Frontal cortex (tissue), 4 donors: ENCODE measurements around the gene OVOL2. TPM values are rescaled to one million over a fixed set of nuclear protein-coding genes. Genes with fewer than 3 reads are reported as not detected.
A peak's percentile ranks its signal among the peaks of the same experiment; 100 is the strongest.
"Not testable (repeated sequence)": the region's sequence is repeated elsewhere in the genome, so short reads cannot be mapped to it uniquely, and the experiment has no call there.

Source experiments
- DNase-seq, 2 donors: peaks; one replicate each; pipeline ENCODE4 v3.0.0; 2012; ENCODE audit warnings: low spot score in 2 of 2
- FAIRE-seq: peaks from 2 replicates; lab custom pipeline; 2012; peaks lifted over from hg19 to GRCh38; lab: Jason Lieb, UNC
- total RNA-seq: library from RNA; depleted of rRNA; stranded (reverse); fragments of >200 nt; gene quantifications from one replicate; pipeline ENCODE4 v1.2.3, GENCODE V29; 2014
- donor health status: control.
- donor health status: control.
- donor health status: control.

OVOL2 gene
- total RNA-seq, result 0.41 TPM

DNA sequence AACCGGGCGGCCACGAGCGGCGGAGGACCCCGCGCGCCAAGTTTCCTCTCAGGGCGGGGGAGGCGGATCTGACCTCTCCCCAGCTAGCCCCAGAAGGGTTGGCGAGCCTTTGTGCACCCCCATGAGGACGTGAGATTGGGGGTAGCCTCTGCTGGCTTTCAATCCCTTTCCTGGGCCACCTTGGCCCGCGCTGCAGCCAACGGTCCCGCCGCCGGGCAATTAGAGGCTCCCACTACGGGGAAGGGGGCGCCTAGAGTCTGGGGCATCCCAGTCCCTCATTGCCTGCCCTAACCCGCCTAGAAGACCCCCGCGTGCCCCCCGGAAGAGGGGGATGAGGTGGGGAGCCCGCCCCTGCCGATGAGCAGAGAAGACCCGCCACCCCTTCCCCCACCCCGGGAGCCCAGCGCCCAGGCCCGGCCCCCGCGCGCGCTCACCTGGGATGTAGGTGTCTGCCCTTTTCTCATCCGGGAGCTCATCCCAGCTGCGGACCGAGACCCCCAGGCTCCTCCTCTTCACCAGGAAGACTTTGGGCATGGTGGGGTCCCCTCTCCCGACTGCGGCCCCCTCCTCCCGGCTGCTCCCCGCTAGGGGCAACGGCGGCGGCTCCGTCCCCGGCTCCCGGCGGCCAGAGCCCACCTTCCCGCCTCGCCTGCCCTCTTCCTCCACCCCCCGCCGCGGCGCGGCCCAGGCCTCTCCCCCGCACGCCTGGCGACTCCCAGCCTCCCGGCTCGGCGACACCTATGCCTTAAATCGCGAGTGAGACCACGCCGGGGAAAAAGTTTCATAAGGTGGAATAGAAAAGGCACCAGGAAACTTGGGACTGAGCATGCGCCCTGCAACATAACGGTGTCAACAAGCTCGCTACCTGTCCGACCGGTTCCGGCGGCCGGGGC is at the start of gene OVOL2:
Gene OVOL2, minus strand, starts transcription at position 816 of the 893 bp plus-strand sequence. Its CDS starts 282 bp downstream, at position 534.
- peak; percentile 32 to 41 for DNase-seq
- no peak for FAIRE-seq

DNA sequence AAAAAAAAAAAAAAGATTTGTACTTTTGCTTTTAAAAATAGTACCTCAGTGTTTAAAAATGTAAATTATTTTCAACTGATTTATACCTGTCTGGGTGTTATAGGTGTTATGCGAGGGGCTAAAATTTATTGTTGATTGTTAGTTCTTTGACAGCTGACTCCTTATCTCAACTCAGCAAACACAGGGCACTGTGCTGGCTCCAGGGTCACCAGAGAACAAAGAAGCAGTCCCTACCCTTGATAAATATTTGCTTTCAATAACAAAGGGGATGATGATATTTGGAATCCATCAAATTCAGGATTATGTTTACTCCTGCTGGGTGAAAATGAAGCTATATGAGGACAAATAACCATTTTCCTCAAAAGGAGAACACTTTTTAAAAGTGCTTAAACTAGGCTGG is 45.8 kb upstream of the OVOL2 start:
- no peak for FAIRE-seq
- no peak for DNase-seq

DNA sequence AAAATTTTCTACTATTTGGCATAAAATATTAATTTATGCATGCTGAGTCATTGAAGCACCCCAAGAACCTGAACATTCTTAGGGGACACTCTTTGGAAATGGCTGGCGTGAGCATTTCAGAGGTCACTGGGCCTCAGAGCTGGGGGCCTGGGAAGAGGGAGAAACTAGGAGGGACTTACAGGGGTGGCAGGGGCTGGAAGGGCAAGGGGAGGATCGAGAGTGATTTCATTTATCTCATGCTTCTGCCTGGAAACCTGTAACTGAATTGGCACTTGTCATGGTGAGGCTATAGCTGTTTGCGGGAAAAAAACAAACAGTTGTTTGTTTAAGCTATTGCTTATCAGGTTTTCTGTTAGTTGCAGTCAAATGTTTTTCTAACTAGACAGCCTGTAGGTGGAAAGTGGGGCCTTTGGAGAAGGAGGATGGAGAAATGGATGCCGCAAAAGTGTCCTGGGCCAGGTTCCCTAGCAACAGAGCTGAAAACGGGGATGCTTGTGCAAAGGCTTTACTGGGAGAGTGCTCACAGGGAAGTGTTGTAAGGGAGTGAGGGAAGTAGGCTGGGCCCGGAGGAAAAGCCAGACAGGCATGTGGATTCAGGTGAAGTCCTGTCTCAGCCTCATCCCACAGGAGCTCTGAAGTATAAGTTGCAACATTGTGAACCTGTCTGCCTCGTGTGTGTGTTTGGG is 43.6 kb upstream of the OVOL2 start:
- DNase-seq (no peak), FAIRE-seq (no peak)

DNA sequence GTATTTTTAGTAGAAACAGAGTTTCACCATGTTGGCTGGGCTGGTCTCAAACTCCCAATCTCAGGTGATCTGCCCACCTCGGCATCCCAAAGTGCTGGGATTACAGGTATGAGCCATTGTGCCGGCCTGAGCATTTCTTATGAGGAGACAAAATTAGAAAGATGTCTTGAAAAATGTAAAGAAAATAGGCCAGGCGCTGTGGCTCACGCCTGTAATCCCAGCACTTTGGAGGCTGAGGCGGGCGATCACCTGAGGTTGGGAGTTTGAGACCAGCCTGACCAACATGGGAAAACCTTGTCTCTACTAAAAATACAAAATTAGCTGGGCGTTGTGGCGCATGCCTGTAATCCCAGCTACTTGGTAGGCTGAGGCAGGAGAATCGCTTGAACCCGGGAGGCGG is 42.9 kb upstream of the OVOL2 start:
- DNase-seq, FAIRE-seq: not testable (repeated sequence)

DNA sequence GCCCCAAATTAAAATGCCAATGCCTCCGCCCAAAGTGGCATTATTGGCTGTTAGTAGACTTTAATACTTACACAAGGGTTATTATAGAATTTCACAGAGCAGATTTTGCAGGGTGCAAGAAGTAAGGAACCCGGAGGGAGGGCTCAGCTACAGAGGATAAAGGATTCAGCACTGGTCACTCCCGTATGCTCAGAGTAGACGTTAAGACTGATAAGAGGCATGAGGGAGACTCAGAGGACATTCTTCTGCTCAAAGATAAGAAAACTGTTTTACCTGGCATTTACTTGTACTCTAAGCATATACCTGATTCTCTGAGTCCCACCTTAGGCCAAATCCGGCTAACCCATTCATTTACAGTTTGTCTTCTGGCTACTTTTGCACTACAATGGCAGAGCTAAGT is 36.5 kb upstream of the OVOL2 start:
- FAIRE-seq, result no peak

DNA sequence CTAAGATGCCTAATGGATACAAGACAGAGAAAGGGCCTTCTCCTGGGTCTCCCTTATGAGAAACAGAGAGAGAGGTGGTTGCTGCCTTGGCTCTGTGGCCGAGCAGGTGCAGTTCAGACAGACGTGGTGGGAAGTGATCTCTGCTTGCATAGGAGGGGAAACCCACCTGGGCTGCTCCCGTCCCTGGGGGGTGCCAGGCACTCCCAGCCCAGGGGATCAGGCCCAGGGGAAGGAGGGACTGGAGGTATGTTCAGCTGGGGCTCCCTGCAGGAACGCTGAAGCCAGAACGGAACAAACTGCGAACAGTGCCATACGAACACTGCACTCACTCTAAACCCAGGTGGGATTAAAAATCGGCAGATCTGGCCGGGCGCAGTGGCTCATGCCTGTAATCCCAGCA is 35.7 kb upstream of the OVOL2 start:
- FAIRE-seq (no peak), DNase-seq (no peak)

More for the DNA sequence above, 36.5 kb upstream of the OVOL2 start:
- no peak for DNase-seq

DNA sequence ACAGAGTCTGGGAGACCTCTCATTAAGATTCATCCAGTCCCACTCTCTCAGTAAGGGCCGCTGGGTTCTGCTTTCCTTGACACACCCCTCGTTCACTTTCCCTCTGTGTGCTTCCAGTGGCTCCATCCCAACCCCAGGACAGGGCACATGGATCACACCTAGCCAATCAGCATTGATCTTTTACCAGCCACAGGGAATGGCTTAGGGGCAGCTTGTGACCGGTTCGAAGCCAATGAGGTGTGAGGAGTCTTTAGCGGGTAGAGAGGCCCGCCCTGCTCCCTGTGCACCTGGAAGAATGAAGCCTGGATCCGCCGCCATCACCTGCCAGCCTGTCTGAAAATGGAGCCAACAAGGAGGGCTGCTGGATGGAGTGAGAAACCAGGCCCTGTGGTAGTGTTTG is 35.2 kb upstream of the OVOL2 start:
- FAIRE-seq (no peak), DNase-seq (no peak)

DNA sequence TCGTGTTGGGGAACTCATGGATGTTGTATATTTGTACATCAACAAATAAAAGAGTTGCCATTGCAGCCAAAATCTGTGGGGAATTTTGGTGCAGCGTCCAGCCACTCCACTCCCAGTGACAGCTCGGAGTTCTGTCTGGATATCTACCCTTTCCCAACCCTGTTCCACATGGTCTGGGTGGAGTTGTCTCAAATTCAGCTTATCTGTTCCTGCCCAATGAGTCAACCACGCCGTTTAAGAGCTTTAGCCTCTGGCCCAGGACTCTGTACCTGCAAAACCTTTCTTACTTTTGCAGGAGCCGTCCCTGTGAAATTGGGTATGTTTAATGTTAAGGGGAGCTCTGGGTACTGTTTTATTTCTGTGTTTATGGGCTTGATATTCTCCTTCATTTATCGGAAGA is 33.9 kb upstream of the OVOL2 start:
- FAIRE-seq, result no peak
- no peak for DNase-seq

DNA sequence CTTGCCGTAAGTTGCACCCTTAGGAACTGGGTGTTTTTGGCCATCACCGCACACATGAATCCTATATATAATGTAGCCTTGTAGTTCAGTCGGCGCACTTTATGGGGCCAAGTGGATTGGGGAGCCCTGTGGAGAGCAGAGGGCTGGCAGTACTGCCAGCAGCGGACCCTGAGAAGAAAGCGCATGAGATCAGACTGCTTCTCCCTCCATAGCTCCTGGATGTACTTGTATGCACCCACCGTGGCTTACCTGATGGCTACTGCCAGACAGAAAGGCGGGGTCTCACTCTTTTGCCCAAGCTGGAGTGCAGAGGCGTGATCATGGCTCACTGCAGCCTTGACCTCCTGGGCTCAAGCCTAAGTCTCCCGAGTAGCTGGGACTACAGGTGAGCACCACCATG is 32.8 kb upstream of the OVOL2 start:
- FAIRE-seq (no peak), DNase-seq (no peak)

DNA sequence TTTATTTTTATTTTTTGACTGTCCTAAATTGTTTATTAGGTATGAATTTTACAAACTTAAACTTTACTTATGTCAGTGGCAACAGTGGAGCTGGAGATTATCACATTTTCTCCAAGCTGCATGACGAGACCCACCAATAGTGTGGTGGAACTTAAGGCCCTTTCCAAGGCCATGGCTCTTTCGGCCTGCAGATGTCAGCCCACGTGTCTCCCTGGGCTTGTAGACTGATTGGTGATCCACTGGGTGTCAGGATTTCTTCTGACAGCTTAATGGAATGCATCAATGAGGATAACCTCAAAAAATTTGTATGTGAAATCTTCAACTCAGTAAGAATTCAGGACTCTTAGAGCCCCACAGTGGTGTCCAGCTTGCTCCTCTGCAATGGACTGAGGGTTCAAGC is 32.3 kb upstream of the OVOL2 start:
- no peak for DNase-seq
- no peak for FAIRE-seq

DNA sequence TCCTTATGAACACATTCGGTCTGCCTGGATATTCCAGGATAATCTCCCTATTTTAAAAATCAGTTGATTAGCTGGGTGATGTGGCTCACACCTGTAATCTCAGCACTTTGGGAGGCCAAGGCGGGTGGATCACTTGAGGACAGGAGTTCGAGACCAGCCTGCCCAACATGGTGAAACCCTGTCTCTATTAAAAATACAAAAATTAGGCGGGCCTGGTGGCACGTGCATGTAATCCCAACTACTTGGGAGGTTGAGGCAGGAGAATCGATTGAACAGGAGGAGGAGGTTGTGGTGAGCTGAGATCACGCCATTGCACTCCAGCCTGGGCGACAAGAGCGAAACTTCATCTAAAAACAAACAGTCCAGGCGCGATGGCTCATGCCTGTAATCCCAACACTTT is 31.1 kb upstream of the OVOL2 start:
- FAIRE-seq, DNase-seq: not testable (repeated sequence)

DNA sequence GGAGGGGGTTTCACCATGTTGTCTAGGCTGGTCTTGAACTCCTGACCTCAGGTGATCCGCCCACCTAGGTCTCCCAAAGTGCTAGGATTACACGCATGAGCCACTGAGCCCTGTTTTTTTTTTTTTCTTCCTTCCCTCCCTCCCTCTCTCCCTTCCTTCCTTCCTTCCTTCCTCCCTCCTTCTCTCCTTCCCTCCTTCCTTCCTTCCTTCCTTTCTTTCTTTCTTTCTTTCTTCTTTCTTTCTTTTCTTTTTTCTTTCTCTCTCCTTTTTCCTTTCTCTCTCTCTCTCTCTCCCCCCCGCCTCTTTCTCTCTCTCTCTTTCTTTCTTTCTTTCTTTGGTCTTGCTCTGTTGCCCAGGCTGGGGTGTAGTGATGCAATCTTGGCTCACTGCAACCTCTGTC is 30.6 kb upstream of the OVOL2 start:
- DNase-seq, FAIRE-seq: not testable (repeated sequence)

DNA sequence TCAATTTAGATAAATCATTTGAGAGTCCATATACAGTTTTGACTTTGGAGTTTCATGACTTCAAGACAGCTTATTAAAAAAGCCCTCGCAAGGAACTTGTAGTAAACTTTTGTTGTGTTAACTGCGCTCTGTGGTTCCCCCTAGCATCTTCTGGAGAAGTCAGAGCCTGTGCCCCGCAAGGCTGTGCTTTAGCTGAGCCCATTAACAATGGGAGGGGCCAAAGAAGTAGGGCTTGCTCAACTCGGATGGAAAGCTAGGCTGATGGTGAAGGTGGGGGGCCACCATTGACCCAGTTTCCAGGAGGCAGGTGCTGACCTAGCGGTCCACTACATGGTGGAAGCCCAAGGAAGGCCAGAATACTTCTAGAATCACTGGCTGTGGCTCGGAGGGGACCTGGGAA is 29.3 kb upstream of the OVOL2 start:
- DNase-seq, result no peak
- FAIRE-seq, result no peak

DNA sequence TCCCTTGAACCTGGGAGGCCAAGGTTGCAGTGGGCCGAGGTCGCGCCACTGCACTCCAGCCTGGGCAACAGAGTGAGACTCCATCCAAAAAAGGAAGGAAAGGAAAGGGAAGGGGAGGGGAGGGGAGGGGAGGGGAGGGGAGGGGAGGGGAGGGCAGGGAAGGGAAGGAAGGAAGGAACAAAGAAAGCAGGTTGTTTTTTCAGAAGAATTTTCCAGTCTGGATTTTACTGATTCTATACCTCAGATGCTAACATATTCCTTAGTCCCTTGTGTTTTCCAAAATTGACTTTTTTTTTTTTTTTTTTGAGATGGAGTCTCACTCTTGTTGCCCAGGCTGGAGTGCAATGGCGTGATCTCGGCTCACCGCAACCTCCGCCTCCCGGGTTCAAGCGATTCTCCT is 23.1 kb upstream of the OVOL2 start:
- not testable (repeated sequence) for FAIRE-seq, DNase-seq

DNA sequence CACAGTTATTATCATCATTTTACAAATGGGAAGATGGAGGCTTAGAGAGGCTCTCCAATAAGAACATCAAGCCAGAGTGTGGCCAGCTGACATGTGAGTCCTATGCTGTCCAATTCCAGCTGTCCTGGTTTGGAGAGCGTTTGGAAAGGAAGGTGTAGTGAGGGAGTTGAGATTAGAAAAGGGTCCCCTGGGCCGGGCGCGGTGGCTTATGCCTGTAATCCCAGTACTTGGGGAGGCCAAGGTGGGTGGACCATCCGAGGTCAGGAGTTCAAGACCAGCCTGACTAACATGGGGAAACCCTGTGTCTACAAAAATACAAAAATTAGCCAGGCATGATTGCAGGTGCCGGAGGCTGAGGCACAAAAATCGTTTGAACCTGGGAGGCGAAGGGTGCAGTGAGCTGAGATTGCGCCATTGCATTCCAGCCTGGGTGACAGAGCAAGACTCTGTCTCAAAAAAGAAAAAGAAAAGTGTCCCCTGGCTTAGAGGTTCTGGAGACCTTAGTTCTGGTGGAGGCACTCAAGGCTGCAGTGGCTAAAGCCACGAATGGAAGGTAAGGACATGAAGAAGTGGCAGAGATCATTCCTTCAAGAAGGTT is 22.1 kb upstream of the OVOL2 start:
- no peak for FAIRE-seq
- DNase-seq, result no peak

DNA sequence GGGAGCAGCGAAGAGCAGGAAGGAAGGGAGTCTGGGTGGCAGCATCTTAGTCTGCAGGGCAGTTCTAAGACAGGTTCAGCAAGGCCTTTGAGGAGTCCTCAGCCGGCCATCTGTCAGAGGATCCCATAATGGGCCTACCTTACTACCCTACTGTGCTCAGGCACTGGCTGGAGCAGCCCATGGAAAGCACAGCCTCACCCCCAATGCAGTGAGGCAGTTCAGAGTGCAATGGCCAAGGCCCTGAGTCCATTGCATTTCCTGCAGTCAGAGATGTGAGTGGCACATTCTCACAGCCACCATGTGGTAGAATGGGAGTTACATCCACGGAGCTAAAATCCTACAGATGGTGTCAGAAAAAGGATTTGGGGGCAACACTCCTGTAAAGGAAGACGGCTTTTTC is 19.4 kb upstream of the OVOL2 start:
- DNase-seq, result no peak
- FAIRE-seq, result no peak

DNA sequence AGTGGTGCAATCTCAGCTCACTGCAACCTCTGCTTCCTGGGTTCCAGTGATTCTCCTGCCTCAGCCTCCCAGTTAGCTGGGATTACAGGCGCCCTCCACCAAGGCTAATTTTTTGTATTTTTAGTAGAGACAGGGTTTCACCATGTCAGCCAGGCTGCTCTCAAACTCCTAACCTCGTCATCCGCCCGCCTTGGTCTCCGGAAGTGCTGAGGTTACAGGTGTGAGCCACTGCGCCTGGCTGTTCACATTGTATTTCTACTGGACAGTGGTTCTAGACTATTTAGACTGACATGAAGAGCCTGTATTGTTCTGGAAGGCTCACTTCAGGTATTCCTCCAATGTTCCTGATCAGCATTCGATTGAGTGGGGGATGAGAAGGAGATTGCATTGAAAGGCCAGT is 14.8 kb upstream of the OVOL2 start:
- FAIRE-seq (no peak), DNase-seq (no peak)

DNA sequence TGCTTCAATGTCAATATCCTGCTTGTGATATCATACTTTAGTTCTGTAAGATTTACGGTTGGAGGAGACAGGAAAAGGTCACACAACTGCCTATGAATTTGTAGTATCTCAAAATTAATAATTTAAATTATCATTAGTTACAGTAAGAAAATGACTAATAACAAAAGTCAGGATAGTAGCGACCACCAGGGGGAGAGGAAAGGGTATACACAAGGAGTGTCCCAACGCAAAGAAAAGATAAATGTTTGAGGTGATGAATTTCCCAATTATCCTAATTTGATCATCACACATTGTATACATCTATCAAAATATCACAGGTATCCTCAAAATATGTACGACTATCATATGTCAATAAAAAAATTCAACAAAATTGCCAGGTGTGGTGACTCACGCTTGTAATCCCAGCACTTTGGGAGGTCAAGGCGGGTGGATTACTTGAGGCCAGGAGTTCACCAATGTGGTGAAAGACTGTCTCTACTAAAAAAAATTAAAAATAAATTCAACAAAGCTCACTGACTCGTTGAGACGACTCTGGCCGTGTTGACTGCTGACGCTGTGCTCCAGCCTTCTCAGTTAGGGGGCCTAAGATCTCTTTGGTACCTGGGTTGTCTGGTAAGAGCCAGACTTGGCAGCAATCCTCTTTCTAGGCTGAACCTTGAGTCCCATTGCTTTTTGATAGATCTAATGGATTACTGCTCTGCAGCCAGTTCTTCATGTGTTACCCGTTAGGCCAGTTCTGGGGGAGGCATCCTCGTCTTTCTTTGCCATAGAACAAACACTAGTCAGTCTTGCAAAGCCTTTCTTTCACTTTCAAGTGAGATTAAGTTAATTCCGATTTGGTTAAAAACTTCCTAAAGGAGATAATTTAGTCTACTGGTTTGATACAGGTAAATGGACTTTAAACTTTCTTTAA is 9.0 kb upstream of the OVOL2 start:
- FAIRE-seq (no peak), DNase-seq (no peak)

DNA sequence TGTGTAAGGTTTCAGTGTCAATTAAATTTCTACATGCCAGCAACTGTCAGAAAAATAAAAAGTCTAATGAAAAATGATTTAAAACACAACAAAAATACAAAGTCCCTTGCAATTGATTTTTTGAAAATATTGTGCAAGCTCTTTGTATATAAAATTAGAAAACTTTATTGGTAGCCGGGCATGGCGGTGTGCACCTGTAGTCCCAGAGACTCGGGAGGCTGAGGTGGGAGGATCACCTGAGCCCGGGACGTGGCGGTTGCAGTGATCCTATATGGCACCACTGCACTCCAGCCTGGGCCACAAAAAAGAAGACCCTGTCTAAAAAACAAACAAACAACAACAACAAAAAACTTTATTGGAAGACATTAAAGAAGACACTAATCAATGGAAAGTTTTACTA is 6.0 kb upstream of the OVOL2 start:
- FAIRE-seq (no peak), DNase-seq (no peak)

DNA sequence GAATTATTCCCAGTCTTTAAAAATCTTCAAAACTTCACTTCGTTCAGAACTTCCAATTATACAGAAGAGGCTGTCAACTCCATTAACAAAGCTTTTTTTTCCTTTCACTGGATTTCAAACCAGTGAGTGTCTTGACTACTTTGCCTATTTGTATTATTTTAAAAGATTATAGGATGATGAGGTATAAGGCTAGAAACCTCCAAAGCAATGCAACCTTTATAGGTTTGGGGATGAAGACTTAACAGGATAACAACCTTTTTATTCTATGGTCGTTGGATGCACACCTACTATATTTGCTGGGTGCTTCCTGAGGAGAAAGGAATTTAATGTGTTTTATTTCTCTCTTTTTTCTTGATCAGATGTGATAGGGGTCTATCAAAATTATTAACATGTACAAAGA is 1.9 kb upstream of the OVOL2 start:
- FAIRE-seq (no peak), DNase-seq (no peak)
